ENCODE results near the gene SHOC2. TPM values are rescaled to one million over a fixed set of nuclear protein-coding genes. Genes with fewer than 3 reads are reported as not detected.

SHOC2 gene
- total and polyA plus RNA-seq, 2 of the 4 experiments (the other 2 are of a cell fraction): 13.4 to 47.5 TPM

DNA sequence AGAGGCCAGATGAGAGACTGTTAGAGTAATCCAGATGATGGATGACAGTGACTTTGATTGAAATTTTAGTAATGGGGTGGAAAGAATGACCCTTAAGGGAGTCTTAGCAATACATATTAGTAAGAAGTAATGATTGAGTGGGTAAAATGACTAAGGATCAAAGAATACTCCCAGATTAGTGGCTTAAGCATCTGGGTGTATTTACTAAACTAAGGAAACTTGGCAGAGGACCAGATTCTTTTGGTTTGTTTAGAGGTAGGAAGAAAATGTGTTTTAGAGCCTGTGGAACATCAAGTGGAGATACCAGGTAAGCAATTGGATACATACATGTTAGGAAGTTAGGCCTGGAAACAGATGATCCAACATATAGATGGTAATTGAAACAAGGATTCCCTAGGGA is 98.6 kb downstream of the SHOC2 start:
- Histone ChIP-seq H2AK9ac (replicated peaks; ENCODE audit: low read depth, low read length, poor library complexity) (no peak overlapping the region), H3K9me1 (ENCODE audit: insufficient read depth, low read length) (peaks cover 3% of the 10 kb centered on the region; the same call in 1 of the 2 replicates), H3K27ac (ENCODE audit: insufficient read depth, low read length) (no peak overlapping the region), H3K4me1 (ENCODE audit: control insufficient read depth, insufficient read depth, low read length) (no peaks in the 10 kb centered on the region), H3K9ac (ENCODE audit: low read depth, low read length) (no peak overlapping the region), H4K91ac (ENCODE audit: insufficient read depth, low read depth, low read length) (no peak overlapping the region), H3K79me1 (ENCODE audit: low read depth in 1 of 2, low read length in 2 of 2) (0 out of 4 replicates have a peak, but pooled peaks cover 0 to 2% of the 10 kb centered on the region in 2 experiments), H3K4me2 (ENCODE audit: low read depth, low read length) (no peak overlapping the region), H3K14ac (replicated peaks; ENCODE audit: low read depth, low read length) (no peak overlapping the region), H3K56ac (ENCODE audit: extremely low read depth, insufficient read depth, low read length) (no peak overlapping the region), H3K9me3 (ENCODE audit: control insufficient read depth, insufficient read depth, low read length) (no peaks in the 10 kb centered on the region; the same call in 1 of the 2 replicates), H2AFZ (replicated peaks; ENCODE audit: low read length, poor library complexity) (no peak overlapping the region), H3K4ac (ENCODE audit: low read depth, low read length) (no peak overlapping the region), H4K20me1 (ENCODE audit: insufficient read depth, low read length) (no peaks in the 10 kb centered on the region), H2BK5ac (ENCODE audit: low read depth, low read length, poor library complexity, severe bottlenecking) (no peak overlapping the region), H4K5ac (ENCODE audit: low read depth, low read length) (no peak overlapping the region), H3K4me3 (ENCODE audit: insufficient read depth, low read depth, low read length) (no peak overlapping the region), H3K27me3 (ENCODE audit: control insufficient read depth, insufficient read depth, low read length) (no peaks in the 10 kb centered on the region), H3K23ac (ENCODE audit: low read depth, low read length) (no peak overlapping the region), H4K8ac (ENCODE audit: low read depth in 2 of 2, low read length in 2 of 2) (no peak overlapping the region), H2BK15ac (ENCODE audit: low read depth, low read length) (no peak overlapping the region), H3K18ac (ENCODE audit: low read depth, low read length) (no peak overlapping the region), H3K36me3 (ENCODE audit: control insufficient read depth, insufficient read depth, low read length) (peaks cover 2% of the 10 kb centered on the region; the same call in 1 of the 2 replicates), H2AK5ac (ENCODE audit: low read depth, low read length) (no peak overlapping the region), H2BK120ac (ENCODE audit: low read depth, low read length) (no peak overlapping the region), H2BK20ac (ENCODE audit: low read depth, low read length) (no peak overlapping the region)
- ChIA-PET POLR2A (ENCODE audit: unreplicated experiment) (no interaction called here), CTCF (no interaction called here)
- BruUV-seq (replicated peaks): no TSS peak
- DNase-seq: peak; percentile 8
- intact Hi-C loops (cut with micrococcal nuclease) (no loop called here), in situ Hi-C loops (cut with MboI; ENCODE audit: low sequenced_read_pairs) (no loop called here), dilution Hi-C loops (cut with HindIII; ENCODE audit: low sequenced_read_pairs, unreplicated experiment) (no loop called here)
- ATAC-seq (ENCODE audit: low read depth): no peak
- TF ChIP-seq MAZ (IDR thresholded peaks at IDR 0.05; ENCODE audit: borderline replicate concordance, low read depth, low read length) (no peak), RCOR1 (IDR thresholded peaks at IDR 0.05; ENCODE audit: insufficient replicate concordance, low read length) (no peak)

All from IMR-90 (cell line).